ENCODE data around the gene LEFTY1.

GRCh38 chr1:225899044-225899925, 10.3 kb upstream of the LEFTY1 start:
- TF ChIP-seq CTCF (IDR thresholded peaks at IDR 0.05; ENCODE audit: low read depth, low read length) (no peak), EZH2phosphoT487 (IDR thresholded peaks at IDR 0.05; ENCODE audit: low read depth) (no peak)
